OCI-LY7 (cell line): ENCODE data around the gene MAGEF1.

Experiments
- EZH2phosphoT487 ChIP-seq: fragments of 200-600 bp; sonication (generic); IDR thresholded peaks from 2 replicates; pipeline ENCODE4 v1.6.1; 2018; ENCODE audit warnings: low read depth, borderline replicate concordance, mild to moderate bottlenecking, mixed run types, antibody characterized with exemption, low read length, moderate library complexity, mixed read lengths
- TF ChIP-seq, protein P1 (sequence below): fragments of 200-600 bp; sonication (generic); conservative IDR thresholded peaks from 2 replicates; pipeline ENCODE4 v1.5.1; 2014; ENCODE audit warnings: mild to moderate bottlenecking, antibody characterized with exemption, low read length, moderate library complexity, mixed read lengths

DNA sequence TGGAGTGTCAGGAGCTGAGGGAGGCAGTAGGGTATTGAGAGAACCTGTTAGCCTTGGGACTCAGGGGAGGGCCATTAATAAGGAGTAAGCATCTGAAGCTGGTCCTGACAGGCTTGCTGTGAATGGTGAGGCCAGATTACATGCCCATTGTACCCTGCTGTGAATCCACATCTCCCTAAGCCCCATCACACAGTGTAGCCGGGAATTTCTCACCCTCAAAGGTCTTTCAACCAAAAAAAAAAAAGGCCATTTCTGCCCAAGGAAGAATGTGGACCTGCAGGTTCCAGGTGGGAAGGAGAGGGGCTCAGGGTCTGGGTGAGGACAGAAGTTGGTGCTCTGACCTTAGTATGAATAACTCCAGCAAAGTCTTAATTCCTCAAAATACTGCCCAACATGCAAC lies 37.2 kb downstream of the MAGEF1 start:
- TF ChIP-seq, protein P1, sequence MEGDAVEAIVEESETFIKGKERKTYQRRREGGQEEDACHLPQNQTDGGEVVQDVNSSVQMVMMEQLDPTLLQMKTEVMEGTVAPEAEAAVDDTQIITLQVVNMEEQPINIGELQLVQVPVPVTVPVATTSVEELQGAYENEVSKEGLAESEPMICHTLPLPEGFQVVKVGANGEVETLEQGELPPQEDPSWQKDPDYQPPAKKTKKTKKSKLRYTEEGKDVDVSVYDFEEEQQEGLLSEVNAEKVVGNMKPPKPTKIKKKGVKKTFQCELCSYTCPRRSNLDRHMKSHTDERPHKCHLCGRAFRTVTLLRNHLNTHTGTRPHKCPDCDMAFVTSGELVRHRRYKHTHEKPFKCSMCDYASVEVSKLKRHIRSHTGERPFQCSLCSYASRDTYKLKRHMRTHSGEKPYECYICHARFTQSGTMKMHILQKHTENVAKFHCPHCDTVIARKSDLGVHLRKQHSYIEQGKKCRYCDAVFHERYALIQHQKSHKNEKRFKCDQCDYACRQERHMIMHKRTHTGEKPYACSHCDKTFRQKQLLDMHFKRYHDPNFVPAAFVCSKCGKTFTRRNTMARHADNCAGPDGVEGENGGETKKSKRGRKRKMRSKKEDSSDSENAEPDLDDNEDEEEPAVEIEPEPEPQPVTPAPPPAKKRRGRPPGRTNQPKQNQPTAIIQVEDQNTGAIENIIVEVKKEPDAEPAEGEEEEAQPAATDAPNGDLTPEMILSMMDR: no peak
- TF ChIP-seq EZH2phosphoT487: no peak
